Coronary artery (tissue), 2 donors: ENCODE data around the gene AGO4.
"Not testable (repeated sequence)": the region's sequence is repeated elsewhere in the genome, so short reads cannot be mapped to it uniquely, and the experiment has no call there.

Experiments
- DNase-seq: peaks from one replicate; pipeline ENCODE4 v3.0.0-alpha.2; 2017; ENCODE audit warnings: low spot score
- H3K27ac ChIP-seq, 2 donors: fragments of 200-600 bp; sonication (generic); one replicate each; pipeline ENCODE4 v1.5.1; 2016 to 2019
- H3K4me3 ChIP-seq: fragments of 200-600 bp; sonication (generic); 2 replicates; pipeline ENCODE4 v1.5.1; 2016; ENCODE audit warnings: mild to moderate bottlenecking, moderate library complexity
- TF ChIP-seq, protein P1 (sequence below): fragments of 200-600 bp; sonication (generic); IDR thresholded peaks from one replicate; pipeline ENCODE4 v1.5.1; 2019; ENCODE audit warnings: antibody characterized with exemption

Gene AGO4

DNA sequence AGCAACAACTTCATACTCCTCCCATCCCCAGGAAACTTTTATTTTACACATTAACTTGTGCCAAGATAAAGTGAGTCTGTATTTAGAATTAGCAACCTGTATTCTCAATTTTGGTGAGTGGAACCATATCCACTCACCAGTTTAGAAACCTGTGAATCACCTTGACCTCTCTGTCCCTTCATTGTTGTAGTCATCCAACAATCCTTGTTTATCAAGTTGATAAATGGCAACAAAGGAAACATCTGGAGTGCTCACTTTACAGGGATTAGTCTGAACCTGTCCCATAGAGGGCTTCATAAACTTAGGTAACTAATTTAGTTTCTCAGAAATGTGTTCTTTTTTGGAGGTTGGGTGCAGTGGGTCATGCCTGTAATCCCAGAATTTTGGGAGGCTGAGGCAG is 34.1 kb upstream of the AGO4 start:
- TF ChIP-seq, protein P1, sequence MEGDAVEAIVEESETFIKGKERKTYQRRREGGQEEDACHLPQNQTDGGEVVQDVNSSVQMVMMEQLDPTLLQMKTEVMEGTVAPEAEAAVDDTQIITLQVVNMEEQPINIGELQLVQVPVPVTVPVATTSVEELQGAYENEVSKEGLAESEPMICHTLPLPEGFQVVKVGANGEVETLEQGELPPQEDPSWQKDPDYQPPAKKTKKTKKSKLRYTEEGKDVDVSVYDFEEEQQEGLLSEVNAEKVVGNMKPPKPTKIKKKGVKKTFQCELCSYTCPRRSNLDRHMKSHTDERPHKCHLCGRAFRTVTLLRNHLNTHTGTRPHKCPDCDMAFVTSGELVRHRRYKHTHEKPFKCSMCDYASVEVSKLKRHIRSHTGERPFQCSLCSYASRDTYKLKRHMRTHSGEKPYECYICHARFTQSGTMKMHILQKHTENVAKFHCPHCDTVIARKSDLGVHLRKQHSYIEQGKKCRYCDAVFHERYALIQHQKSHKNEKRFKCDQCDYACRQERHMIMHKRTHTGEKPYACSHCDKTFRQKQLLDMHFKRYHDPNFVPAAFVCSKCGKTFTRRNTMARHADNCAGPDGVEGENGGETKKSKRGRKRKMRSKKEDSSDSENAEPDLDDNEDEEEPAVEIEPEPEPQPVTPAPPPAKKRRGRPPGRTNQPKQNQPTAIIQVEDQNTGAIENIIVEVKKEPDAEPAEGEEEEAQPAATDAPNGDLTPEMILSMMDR: no peak

DNA sequence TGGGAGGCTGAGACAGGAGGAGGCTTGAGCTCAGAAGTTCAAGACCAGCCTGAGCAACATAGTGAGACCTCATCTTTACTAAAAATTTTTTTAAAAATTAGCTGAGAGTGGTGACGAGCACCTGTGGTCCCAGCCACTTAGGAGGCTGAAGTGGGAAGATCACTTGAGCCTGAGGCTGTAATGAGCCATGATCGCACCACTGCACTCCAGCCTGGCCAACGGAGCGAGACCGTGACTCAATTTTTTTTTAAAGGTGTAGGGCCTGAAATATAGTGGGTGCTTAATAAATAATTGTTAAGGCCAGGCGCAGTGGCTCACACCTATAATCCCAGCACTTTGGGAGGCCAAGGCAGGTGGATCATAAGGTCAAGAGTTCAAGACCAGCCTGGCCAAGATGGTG is 31.6 kb upstream of the AGO4 start:
- H3K27ac ChIP-seq, DNase-seq, H3K4me3 ChIP-seq: not testable (repeated sequence)

More for the DNA sequence above, 34.1 kb upstream of the AGO4 start:
- no peak overlapping the region for H3K4me3 ChIP-seq
- no peak for DNase-seq
- no peak overlapping the region for H3K27ac ChIP-seq

DNA sequence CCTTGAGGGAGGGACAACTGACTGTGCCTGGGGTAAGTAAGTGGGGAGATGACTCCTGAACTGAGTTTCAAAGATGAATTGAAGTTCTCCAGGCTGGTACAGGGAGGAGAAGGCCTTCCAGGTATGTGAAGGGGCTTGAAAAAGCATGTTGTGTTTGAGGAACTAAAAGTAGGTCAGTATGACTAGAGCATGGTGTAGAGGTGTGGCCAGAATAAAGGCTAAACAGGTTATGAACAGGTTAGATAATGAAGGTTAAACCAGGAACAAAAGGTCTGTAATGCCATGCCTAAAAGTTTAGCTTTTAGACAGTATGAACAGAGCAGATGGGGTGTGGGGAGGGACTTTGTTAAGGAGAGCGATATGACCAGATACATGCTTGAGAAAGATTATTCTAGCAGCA is 30.7 kb upstream of the AGO4 start:
- no peak for DNase-seq
- H3K27ac ChIP-seq: no peak overlapping the region
- TF ChIP-seq, protein P1: no peak
- H3K4me3 ChIP-seq: no peak overlapping the region

DNA sequence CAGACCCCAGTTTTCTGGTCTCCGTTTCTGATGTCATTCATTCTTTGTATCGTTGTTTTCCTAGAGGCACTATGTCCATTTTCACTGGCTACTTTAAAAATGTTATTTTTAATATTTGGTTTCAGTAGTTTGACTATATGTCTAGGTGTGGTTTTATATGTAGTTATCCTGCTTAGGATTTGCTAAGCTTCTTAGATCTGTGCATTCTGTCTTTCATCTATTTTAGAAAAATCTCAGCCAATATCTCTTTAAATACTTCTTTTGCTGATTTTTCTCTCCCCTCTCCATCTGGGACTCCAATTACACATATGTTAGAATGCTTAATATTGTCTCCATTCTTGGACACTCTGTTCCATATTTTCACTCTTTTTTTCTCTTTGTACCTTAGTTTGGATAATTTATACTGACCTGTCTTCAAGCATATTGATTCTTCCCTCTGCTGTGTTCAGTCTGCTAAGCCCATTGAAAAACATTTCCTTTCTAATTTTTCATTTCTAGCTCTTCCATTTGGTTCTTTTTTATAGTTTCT is 24.7 kb upstream of the AGO4 start:
- no peak for DNase-seq
- Histone ChIP-seq H3K4me3 (no peak overlapping the region), H3K27ac (no peak overlapping the region)
- TF ChIP-seq, protein P1: no peak

DNA sequence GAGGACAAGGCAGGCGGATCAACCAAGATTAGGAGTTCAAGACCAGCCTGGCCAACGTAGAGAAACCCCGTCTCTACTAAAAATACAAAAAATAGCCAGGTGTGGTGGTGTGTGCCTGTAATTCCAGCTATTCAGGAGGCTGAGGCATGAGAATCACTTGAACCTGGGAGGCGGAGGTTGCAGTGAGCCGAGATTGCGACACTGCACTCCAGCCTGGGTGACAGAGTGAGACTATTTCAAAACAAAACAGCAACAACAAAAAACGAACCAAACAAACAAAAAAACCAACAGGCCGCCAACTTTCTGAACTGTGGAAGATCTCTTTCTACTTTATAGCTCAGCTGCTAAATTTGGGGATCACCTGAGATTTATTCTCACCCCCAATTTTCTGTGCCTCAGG is 23.5 kb upstream of the AGO4 start:
- not testable (repeated sequence) for DNase-seq, H3K27ac ChIP-seq, H3K4me3 ChIP-seq

DNA sequence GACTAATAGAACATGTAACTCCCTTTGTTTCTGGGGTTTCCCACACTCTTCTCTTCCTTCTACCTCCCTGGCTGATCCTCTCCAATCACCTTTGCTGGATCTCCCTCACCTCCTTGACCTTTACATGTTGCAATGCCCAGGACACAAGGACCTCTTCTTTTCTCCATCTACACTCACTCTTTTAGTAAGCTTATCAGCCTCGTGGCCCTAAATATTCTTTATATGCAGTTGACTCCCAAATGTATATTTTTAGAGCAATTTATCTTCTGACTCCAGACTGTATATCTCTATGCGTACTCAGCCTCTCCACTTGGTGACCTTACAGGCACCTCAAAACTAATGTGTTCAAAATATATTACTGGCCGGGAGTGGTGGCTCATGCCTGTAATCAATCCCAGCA is 19.7 kb upstream of the AGO4 start:
- TF ChIP-seq, protein P1: no peak

DNA sequence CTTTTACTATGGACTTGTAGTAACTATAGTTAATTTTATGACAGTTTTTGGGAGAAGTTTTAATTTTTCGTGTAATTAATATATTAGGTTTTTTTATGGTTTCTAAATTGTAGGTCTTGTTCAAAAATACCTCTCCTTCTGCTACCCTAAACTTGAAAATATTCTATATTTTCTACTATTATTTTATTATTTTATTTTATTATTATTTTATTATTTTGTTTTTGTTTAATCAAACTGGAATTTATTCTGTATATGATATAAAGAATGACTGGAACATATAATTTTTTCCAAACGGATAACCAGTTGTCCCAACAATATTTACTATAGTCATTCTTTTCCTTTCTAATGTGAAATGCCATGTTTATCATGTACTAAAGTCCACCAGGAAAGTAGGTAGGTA is 17.1 kb upstream of the AGO4 start:
- TF ChIP-seq, protein P1: no peak
- no peak for DNase-seq
- H3K27ac ChIP-seq: no peak overlapping the region
- H3K4me3 ChIP-seq: no peak overlapping the region

More for the DNA sequence above, 19.7 kb upstream of the AGO4 start:
- Histone ChIP-seq H3K4me3 (no peak overlapping the region), H3K27ac (no peak overlapping the region)
- DNase-seq: no peak

DNA sequence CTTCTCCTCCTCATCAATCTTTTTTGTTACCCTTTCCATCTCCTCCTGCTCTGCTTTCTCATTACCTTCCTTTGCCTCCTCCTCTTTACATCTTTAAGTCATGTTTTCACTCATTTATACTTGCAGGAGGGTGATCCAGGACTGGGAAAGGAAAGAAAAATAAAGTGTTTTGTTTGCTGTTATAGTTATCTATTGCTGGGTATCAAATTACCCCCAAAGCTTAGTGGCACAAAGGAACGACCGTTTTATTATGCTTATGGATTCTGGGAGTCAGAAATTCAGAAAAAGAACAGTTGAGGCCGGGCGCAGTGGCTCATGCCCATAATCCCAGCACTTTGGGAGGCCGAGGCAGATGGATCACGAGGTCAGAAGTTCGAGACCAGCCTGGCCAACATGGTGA is 12.5 kb upstream of the AGO4 start:
- Histone ChIP-seq H3K27ac (no peak overlapping the region), H3K4me3 (no peak overlapping the region)
- DNase-seq: no peak
- TF ChIP-seq, protein P1: no peak
